SJSA1 (cell line): ENCODE measurements around the gene EHD4. TPM values are rescaled to one million over a fixed set of nuclear protein-coding genes. Genes with fewer than 3 reads are reported as not detected.

ENCODE experiments used
- DNase-seq, 2 experiments: peaks; one replicate each; pipeline ENCODE4 v3.0.0-alpha.2; 2015 to 2020; ENCODE audit warnings: low spot score in 2 of 2, low read depth in 1 of 2
- H3K27ac ChIP-seq: fragments of 250-450 bp; sonication (Bioruptor Pico); 2 replicates; pipeline ENCODE4 v1.5.1; 2020; ENCODE audit warnings: mild to moderate bottlenecking, moderate library complexity
- H3K27me3 ChIP-seq: fragments of 250-450 bp; sonication (Bioruptor Pico); replicated peaks from 2 replicates; pipeline ENCODE4 v1.5.1; 2020; ENCODE audit warnings: mild to moderate bottlenecking, moderate library complexity
- H3K36me3 ChIP-seq: fragments of 250-450 bp; sonication (Bioruptor Pico); 2 replicates; pipeline ENCODE4 v1.5.1; 2020; ENCODE audit warnings: mild to moderate bottlenecking
- H3K4me1 ChIP-seq: fragments of 250-450 bp; sonication (Bioruptor Pico); replicated peaks from 2 replicates; pipeline ENCODE4 v1.6.1; 2021; ENCODE audit warnings: mild to moderate bottlenecking
- H3K4me3 ChIP-seq: fragments of 250-450 bp; sonication (Bioruptor Pico); 2 replicates; pipeline ENCODE4 v1.5.1; 2020; ENCODE audit warnings: mild to moderate bottlenecking
- H3K9me3 ChIP-seq: fragments of 250-450 bp; sonication (Bioruptor Pico); replicated peaks from 2 replicates; pipeline ENCODE4 v1.5.1; 2020; ENCODE audit warnings: mild to moderate bottlenecking
- total RNA-seq: library from RNA; depleted of rRNA; stranded (reverse); fragments of >200 nt; shearing (Covaris generic); gene quantifications from 2 replicates; pipeline ENCODE4 v1.2.3, GENCODE V29; 2014; rRNA removed

EHD4 gene
- total RNA-seq, 1 experiment from 2014 or later: 26.8 TPM

DNA sequence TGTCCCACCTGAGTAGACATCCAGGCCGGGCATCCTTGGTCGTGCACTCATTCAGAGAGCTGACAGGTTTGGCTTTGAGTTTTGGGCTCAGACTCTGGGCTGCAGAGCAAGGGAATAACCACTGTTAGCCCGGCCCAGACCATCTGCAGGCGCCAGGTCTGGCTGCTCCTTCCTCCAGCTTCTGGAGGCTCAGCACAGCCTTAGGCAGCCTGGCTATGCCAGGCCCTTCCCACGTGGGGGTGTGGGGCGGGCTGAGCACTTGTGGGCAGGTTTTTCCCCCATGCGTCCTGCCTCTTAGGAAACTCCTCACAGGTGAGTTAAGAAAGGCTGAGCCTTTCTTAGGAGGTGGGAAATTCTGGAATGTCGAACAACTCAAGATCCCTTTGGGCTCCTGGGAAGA is 122.5 kb downstream of the EHD4 start:
- no peaks in the 10 kb centered on the region for H3K9me3 ChIP-seq
- no peak for DNase-seq
- no peaks in the 10 kb centered on the region for H3K27me3 ChIP-seq

DNA sequence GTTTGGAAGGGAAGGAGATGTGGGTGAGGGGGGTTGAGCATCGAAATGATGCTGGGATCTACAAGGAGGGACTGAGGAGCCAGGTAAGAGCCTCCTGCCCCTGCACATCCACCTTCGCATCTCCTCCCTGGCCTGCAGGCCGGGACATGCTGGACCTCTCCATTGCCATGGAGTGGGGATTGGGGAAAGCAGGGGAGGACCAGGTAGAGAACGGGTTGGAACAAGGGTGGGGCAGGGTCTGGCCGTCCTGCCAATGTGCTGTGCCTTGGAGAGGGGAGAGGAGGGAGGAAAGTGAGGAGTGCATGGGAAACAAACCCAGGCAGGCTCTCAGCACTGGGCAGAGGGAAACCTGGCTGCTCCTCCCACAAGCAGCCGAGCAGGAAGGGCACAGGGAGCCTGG is 123.2 kb downstream of the EHD4 start:
- no peak overlapping the region for H3K27ac ChIP-seq
- no peak for DNase-seq
- peaks cover 8% of the 10 kb centered on the region; the same call in 1 of the 2 replicates for H3K36me3 ChIP-seq
- no peaks in the 10 kb centered on the region for H3K9me3 ChIP-seq
- H3K4me1 ChIP-seq: no peaks in the 10 kb centered on the region
- H3K4me3 ChIP-seq: no peak overlapping the region
- H3K27me3 ChIP-seq: no peaks in the 10 kb centered on the region

More for the DNA sequence above, 122.5 kb downstream of the EHD4 start:
- no peak overlapping the region for H3K4me3 ChIP-seq
- no peak overlapping the region for H3K27ac ChIP-seq
- H3K36me3 ChIP-seq: peaks cover 8% of the 10 kb centered on the region; the same call in 1 of the 2 replicates
- H3K4me1 ChIP-seq: no peaks in the 10 kb centered on the region

DNA sequence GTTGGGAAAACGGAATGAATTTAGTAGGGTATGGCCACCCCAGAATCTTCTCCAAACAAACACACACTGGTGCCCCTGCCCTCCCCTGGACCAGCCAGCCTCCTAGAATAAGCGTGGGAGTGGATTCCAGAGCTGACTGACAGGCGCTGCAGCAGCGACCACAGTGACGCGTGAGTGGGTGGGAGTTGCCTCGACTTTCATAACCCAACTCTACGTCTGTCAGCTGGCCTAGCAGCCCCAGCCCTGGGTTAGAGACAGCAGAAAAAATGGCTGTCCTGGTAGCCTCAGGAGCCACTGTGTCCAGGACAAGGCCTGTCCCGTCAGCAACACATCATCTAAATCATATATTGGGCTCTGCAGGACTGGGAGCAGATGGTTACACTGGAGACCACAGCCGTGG is 123.7 kb downstream of the EHD4 start:
- Histone ChIP-seq H3K4me1 (no peaks in the 10 kb centered on the region), H3K27me3 (no peaks in the 10 kb centered on the region), H3K36me3 (peaks cover 8% of the 10 kb centered on the region; the same call in 1 of the 2 replicates), H3K4me3 (no peak overlapping the region), H3K27ac (no peak overlapping the region), H3K9me3 (no peaks in the 10 kb centered on the region)
- DNase-seq: no peak

DNA sequence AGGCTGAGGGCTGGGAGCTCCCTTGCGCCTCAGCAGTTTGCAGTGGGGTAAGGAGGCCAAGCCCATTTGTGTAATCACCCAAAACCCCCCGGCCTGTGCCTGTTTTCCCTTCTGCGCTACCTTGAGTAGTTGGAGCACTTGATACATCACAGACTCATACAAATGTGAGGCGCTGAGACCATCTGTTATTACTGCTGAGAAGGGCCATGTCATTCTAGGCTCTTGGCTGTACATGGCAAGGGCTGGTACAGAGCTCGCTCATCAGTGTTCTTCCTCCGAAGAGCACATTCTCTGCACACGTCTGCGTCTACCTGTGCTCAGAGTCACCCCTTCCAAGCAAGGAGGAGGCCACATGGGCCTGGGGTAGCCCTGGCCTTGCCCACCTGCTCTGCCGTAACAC is 124.4 kb downstream of the EHD4 start:
- DNase-seq: no peak
- Histone ChIP-seq H3K4me1 (no peaks in the 10 kb centered on the region), H3K27ac (no peak overlapping the region)

DNA sequence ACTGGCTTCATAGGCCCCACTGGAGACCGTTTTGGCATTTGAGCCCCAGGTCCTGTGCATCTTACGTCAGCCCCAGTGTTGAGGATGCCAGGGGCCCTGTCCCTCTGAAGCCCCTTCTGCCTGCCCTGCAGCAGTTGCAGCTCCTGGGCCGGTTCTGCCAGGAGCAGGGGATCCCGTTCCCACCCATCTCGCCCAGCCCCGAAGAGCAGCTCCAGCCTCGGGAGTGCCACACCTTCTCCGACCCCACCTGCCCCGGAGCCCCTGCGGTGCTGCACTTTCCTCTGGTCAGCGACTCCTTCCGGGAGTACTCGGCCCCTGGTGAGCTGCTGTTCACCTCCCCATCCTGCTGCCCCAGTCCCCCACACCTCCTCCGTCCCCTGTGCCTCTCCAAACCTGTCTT is 125.2 kb downstream of the EHD4 start:
- H3K36me3 ChIP-seq: peaks cover 8% of the 10 kb centered on the region; the same call in 1 of the 2 replicates
- no peak overlapping the region for H3K27ac ChIP-seq
- no peaks in the 10 kb centered on the region for H3K9me3 ChIP-seq
- H3K4me1 ChIP-seq: no peaks in the 10 kb centered on the region
- H3K4me3 ChIP-seq: no peak overlapping the region
- H3K27me3 ChIP-seq: no peaks in the 10 kb centered on the region
- DNase-seq: no peak

More for the DNA sequence above, 124.4 kb downstream of the EHD4 start:
- Histone ChIP-seq H3K4me3 (no peak overlapping the region), H3K27me3 (no peaks in the 10 kb centered on the region), H3K9me3 (no peaks in the 10 kb centered on the region), H3K36me3 (peaks cover 8% of the 10 kb centered on the region; the same call in 1 of the 2 replicates)

Other genes starting within 250 kb of the EHD4 start
- 5.3 and 12.9 TPM in 2 replicates for gene MAPKBP1, start 198.1 kb downstream of the EHD4 start, total RNA-seq
- 7.1 and 9.4 TPM in 2 replicates for gene JMJD7, start 144.5 kb downstream of the EHD4 start, total RNA-seq
- 2.2 and 2.7 TPM in 2 replicates for gene PLA2G4B, start 133.7 kb downstream of the EHD4 start, total RNA-seq
- gene SPTBN5, start 78.5 kb downstream of the EHD4 start, total RNA-seq: 0.34 and 0.75 TPM in 2 replicates
- not detected in 2 replicates for gene PLA2G4E, start 48.5 kb upstream of the EHD4 start, total RNA-seq
- not detected in 2 replicates for gene PLA2G4D, start 122.0 kb upstream of the EHD4 start, total RNA-seq
- gene PLA2G4F, start 184.1 kb upstream of the EHD4 start, total RNA-seq: not detected in 2 replicates
- gene VPS39, start 235.7 kb upstream of the EHD4 start, total RNA-seq: 22.9 and 27.6 TPM in 2 replicates